Hindlimb muscle (tissue), 1 donor: ENCODE measurements around the gene GPHN. TPM values are rescaled to one million over a fixed set of nuclear protein-coding genes. Genes with fewer than 3 reads are reported as not detected.

Experiments used
- DNase-seq: peaks from one replicate; pipeline ENCODE4 v3.0.0-alpha.2; 2013
- polyA plus RNA-seq: library from polyadenylated mRNA; unstranded; fragments of 120-200 nt; gene quantifications from one replicate; pipeline ENCODE4 v1.2.1, GENCODE V29; 2013; ENCODE audit not compliant: insufficient read length

GPHN gene
- polyA plus RNA-seq, 1 donor: 12.4 TPM

- no peak for DNase-seq
Observed at GRCh38 chr14:66601932-66602578, 94.1 kb downstream of the GPHN start.

GRCh38 chr14:66603945-66604344, 96.0 kb downstream of the GPHN start:
- no peak for DNase-seq

- DNase-seq: no peak
Observed at GRCh38 chr14:66606826-66607225, 98.9 kb downstream of the GPHN start.

- DNase-seq: no peak
Observed at GRCh38 chr14:66610154-66610563, 102.2 kb downstream of the GPHN start.

- no peak for DNase-seq
Observed at GRCh38 chr14:66613344-66613743, 105.4 kb downstream of the GPHN start.

GRCh38 chr14:66619952-66620351, 112.0 kb downstream of the GPHN start:
- DNase-seq: no peak

GRCh38 chr14:66623838-66624237, 115.9 kb downstream of the GPHN start:
- no peak for DNase-seq

- peak; percentile 53 for DNase-seq
Observed at GRCh38 chr14:66624336-66624937, 116.5 kb downstream of the GPHN start.

- DNase-seq: no peak
Observed at GRCh38 chr14:66628636-66629035, 120.7 kb downstream of the GPHN start.

GRCh38 chr14:66629499-66629898, 121.6 kb downstream of the GPHN start:
- no peak for DNase-seq

- no peak for DNase-seq
Observed at GRCh38 chr14:66634876-66635275, 126.9 kb downstream of the GPHN start.

GRCh38 chr14:66635435-66635834, 127.5 kb downstream of the GPHN start:
- no peak for DNase-seq

GRCh38 chr14:66636240-66636639, 128.3 kb downstream of the GPHN start:
- DNase-seq: no peak

GRCh38 chr14:66638689-66639088, 130.7 kb downstream of the GPHN start:
- DNase-seq: no peak

GRCh38 chr14:66641861-66642635, 134.1 kb downstream of the GPHN start:
- DNase-seq: no peak

GRCh38 chr14:66643344-66643743, 135.4 kb downstream of the GPHN start:
- DNase-seq: no peak

- no peak for DNase-seq
Observed at GRCh38 chr14:66645716-66646115, 137.8 kb downstream of the GPHN start.

- no peak for DNase-seq
Observed at GRCh38 chr14:66649498-66649897, 141.6 kb downstream of the GPHN start.

GRCh38 chr14:66650491-66650911, 142.6 kb downstream of the GPHN start:
- DNase-seq: no peak

- no peak for DNase-seq
Observed at GRCh38 chr14:66651536-66652220, 143.7 kb downstream of the GPHN start.

- DNase-seq: no peak
Observed at GRCh38 chr14:66652525-66653106, 144.7 kb downstream of the GPHN start.

GRCh38 chr14:66657780-66658179, 149.8 kb downstream of the GPHN start:
- DNase-seq: no peak

- no peak for DNase-seq
Observed at GRCh38 chr14:66662374-66662773, 154.4 kb downstream of the GPHN start.
